ENCODE measurements around the gene NRCAM. TPM values are rescaled to one million over a fixed set of nuclear protein-coding genes. Genes with fewer than 3 reads are reported as not detected.

The NRCAM gene
- total and polyA plus RNA-seq, 10 of the 15 experiments (the other 5 are each of a cell fraction or from before 2014, with no cell fraction given), result 0.30 to 2.0 (median 1.0) TPM

DNA sequence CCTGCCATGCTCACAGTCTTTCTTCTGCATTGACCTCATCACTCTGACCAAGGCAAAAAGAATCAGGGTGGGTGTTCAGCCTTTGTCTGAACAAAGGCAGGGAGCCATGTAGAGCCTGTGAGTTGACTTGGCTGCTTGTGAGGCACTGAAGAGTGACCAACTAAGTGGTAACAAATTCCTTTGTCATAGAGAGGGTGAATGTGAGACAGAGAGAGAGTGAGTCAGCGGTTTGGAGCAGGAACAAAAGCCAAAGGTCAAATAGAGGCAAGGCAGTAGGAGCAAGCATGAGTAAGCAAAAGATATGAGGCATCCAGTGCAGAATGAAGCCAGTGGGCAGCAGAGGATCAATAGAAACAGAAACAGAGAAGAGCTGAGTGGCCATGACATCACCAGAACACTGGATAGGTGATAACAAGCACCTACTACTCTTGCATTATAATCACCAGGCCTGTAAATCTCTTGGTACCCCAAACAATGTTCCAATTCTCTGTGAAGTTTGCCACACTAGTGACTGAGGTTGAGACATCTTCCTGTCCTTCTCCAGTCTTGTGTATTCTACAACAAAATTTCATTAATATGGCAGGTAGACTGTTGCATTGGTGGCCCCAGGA is 209.9 kb downstream of the NRCAM start:
- Histone ChIP-seq H3K27ac (ENCODE audit: control insufficient read depth, insufficient read depth) (no peak overlapping the region), H3K79me2 (ENCODE audit: control insufficient read depth, insufficient read depth, low read length) (no peaks in the 10 kb centered on the region), H4K20me1 (ENCODE audit: control insufficient read depth, insufficient read depth) (no peaks in the 10 kb centered on the region), H3K4me2 (ENCODE audit: control insufficient read depth, insufficient read depth) (no peak overlapping the region), H3K9ac (ENCODE audit: control insufficient read depth, insufficient read depth, low read length) (no peak overlapping the region), H2AFZ (ENCODE audit: control insufficient read depth, low read depth, low read length) (peak overlapping the region; percentile 54), H3K4me3 (no peak overlapping the region), H3K4me1 (ENCODE audit: control insufficient read depth, insufficient read depth, low read length) (0 out of 2 replicates have a peak, but pooled peaks cover 3% of the 10 kb centered on the region), H3K36me3 (ENCODE audit: control insufficient read depth in 2 of 2, insufficient read depth in 2 of 2, low read length in 1 of 2) (no peaks in the 10 kb centered on the region), H3K9me3 (replicated peaks; ENCODE audit: control insufficient read depth, insufficient read depth, low read length) (no peaks in the 10 kb centered on the region), H3K27me3 (replicated peaks in 1 of 2; ENCODE audit: control insufficient read depth in 2 of 2, insufficient read depth in 2 of 2, low read length in 1 of 2) (no peaks in the 10 kb centered on the region)
- ATAC-seq (peak; percentile 96), DNase-seq (ENCODE audit: low read depth, low spot score) (peak; percentile 26), FAIRE-seq (no peak)
- TF ChIP-seq EP300 (IDR thresholded peaks at IDR 0.05; ENCODE audit: borderline replicate concordance in 1 of 2, control insufficient read depth in 1 of 2, low read depth in 2 of 2, low read length in 2 of 2) (0 out of 4 replicates have a peak, but pooled peaks of 1 of the 2 experiments have one; percentile 3), RUNX3 (IDR thresholded peaks at IDR 0.05; ENCODE audit: low read length) (0 out of 2 replicates have a peak, but pooled peaks have one; percentile 7), RAD21 (IDR thresholded peaks at IDR 0.05; ENCODE audit: insufficient read depth, low read depth, low read length) (0 out of 2 replicates have a peak, but pooled peaks have one; percentile 11), TBL1XR1 (IDR thresholded peaks at IDR 0.05; ENCODE audit: low read depth, low read length) (no peak), ATF7 (IDR thresholded peaks at IDR 0.05; ENCODE audit: low read depth) (peak; percentile 82), MTA2 (IDR thresholded peaks at IDR 0.05; ENCODE audit: low read depth) (0 out of 2 replicates have a peak, but pooled peaks have one; percentile 14), DPF2 (IDR thresholded peaks at IDR 0.05) (peak; percentile 14; the same call in 1 of the 2 replicates), FOXM1 (IDR thresholded peaks at IDR 0.05; ENCODE audit: low read depth, low read length) (no peak), IKZF2 (IDR thresholded peaks at IDR 0.05) (peak in 1 of 2 experiments; percentile 33; a peak in 2 of 4 replicates), NR2C1 (IDR thresholded peaks at IDR 0.05) (peak; percentile 31; the same call in 1 of the 2 replicates), NR2F1 (conservative IDR thresholded peaks at IDR 0.05) (peak; percentile 88), BACH1 (IDR thresholded peaks at IDR 0.05; ENCODE audit: borderline replicate concordance) (peak; percentile 97), MYC (IDR thresholded peaks at IDR 0.05; ENCODE audit: insufficient read depth, insufficient read length, insufficient replicate concordance, low read length, severe bottlenecking) (no peak), POLR2A (IDR thresholded peaks at IDR 0.05; ENCODE audit: low read depth, low read length) (no peak)
- TF ChIP-seq, protein P1, sequence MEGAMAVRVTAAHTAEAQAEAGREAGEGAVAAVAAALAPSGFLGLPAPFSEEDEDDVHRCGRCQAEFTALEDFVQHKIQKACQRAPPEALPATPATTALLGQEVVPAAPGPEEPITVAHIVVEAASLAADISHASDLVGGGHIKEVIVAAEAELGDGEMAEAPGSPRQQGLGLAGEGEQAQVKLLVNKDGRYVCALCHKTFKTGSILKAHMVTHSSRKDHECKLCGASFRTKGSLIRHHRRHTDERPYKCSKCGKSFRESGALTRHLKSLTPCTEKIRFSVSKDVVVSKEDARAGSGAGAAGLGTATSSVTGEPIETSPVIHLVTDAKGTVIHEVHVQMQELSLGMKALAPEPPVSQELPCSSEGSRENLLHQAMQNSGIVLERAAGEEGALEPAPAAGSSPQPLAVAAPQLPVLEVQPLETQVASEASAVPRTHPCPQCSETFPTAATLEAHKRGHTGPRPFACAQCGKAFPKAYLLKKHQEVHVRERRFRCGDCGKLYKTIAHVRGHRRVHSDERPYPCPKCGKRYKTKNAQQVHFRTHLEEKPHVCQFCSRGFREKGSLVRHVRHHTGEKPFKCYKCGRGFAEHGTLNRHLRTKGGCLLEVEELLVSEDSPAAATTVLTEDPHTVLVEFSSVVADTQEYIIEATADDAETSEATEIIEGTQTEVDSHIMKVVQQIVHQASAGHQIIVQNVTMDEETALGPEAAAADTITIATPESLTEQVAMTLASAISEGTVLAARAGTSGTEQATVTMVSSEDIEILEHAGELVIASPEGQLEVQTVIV (IDR thresholded peaks at IDR 0.05; ENCODE audit: borderline replicate concordance, partially characterized antibody), result peak; percentile 23
- intact Hi-C loops (cut with micrococcal nuclease; ENCODE audit: unreplicated experiment) (no loop called here), in situ Hi-C loops (cut with MboI) (no loop called here)
- 0% methylated on average over 1 of the region's 1 CpG for WGBS (ENCODE audit: insufficient coverage, insufficient replicate concordance, low lambda C conversion rate, missing lambda C conversion rate)
- ChIA-PET CTCF (interaction anchor here (0.6 to 0.9 kb wide), 2 partner anchors 10 to 1459 kb away, joined by 3 to 6 read pairs; no protein-coding TSS in a partner anchor), RAD21 (ENCODE audit: unreplicated experiment) (interaction anchor here (1.4 kb wide), 1 partner anchor 38 kb away, joined by 3 read pairs; no protein-coding TSS in a partner anchor), SMC1A (ENCODE audit: uncharacterized antibody, unreplicated experiment) (interaction anchor here (0.8 to 3.0 kb wide), 2 partner anchors 10 to 17 kb away, joined by 3 to 14 read pairs; no protein-coding TSS in a partner anchor), POLR2A (no interaction called here)
- no TSS peak for BruUV-seq (replicated peaks)
